Stimulated activated CD4-positive, alpha-beta T cell treated with anti-CD3 and anti-CD28 coated beads, Interleukin-15, amount 100 ng/mL, for 1 hour (primary cell): ENCODE measurements around the gene APOBEC3C.
"Not testable (repeated sequence)": the region's sequence is repeated elsewhere in the genome, so short reads cannot be mapped to it uniquely, and the experiment has no call there.

Source experiments
- DNase-seq, 2 donors: peaks; one replicate each; pipeline ENCODE4 v3.0.0-alpha.2; 2020; ENCODE audit warnings: low read depth in 1 of 2, low spot score in 1 of 2

Gene APOBEC3C

DNA sequence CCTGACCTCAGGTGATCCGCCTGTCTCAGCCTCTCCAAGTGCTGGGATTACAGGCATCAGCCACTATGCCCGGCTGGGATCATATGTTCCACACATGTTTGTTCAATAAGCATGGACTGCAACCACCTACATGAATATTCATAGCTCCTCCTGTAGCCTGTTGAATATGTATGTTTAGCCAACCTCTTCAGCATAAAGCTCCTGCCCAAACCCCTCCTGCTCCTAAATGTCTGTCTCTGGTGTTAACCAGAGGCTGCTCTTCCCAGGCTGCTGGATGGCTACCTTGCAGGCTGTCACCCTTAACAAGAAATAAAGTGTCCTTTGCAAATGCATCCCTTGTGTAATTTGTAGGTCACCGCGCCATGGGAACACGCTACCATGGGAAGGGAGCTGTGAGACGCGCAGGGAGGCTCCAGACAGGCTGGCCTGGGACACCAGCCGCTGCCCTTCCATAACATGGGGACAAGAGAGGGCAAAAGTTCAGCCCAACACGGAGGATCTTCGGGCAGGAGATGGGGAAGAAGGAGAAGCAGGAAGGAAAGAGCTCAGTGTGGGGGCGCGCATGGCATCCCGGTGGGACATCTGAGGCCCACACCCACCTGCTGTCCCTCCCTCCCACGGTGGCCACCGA, 6.1 kb downstream of the APOBEC3C start:
- not testable (repeated sequence) for DNase-seq

DNA sequence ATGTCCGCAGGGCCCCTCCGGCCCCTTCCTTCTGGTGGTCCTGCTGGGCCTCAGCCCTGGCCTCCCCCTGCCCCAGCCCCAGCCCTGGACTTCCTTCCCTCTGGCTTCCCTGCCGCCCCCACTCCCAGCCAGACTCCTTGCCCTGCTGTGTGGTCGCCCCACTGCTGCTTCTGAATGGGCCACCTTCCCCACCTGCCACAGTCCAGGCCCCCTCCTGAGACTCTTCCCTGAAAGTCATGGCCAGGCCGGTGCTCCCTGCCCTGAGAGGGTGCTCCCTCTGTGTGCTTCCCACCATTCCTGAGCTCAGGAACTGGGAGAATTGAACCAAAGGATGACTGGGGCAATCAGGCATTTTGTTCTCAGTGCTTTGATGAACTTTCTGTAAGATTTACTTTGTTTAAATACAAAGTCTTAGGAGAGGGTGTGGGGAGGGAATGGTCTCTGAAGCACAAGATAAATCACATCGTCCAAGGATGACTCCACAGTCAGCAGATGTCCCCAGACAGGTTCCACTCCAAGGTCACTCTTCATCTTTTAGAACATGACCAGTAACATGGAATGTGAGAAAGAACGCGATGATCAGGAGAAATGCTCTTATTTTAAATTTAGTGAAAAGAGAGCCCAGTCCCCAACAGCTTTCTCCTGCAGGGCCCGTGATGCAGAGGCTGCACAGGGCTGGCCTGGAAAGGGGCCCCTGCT, 7.6 kb downstream of the APOBEC3C start:
- no peak for DNase-seq

DNA sequence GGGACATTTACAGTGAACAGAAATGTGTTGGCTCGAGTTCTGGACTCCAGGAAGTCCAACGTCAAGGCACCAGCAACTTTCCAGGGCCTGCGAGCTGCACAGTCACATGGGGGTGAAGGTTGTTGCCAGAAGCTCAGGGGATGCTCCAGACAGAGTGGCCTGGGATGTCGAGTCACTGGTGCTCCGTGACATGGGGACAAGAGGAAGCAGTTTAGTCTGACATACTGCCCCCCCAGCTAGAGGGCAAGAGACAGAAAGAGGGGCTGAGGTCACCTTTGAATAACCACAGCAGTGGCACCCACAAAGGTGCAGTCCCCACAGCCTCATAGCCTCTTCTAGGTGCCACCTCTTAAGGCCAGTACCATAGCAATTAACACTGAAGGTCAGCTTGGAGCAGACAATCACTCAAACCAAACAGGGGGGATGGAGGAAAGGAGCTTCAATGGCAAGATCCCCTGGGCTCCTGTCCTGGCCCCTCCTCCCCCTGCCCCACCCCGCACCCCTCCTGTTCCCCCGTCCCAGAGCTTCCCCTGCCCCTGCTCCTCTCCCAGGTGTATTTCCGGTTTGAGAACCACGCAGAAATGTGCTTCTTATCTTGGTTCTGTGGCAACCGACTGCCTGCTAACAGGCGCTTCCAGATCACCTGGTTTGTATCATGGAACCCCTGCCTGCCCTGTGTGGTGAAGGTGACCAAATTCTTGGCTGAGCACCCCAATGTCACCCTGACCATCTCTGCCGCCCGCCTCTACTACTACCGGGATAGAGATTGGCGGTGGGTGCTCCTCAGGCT, 10.7 kb downstream of the APOBEC3C start:
- DNase-seq = no peak

GRCh38 chr22:39026509-39027150, 12.6 kb downstream of the APOBEC3C start:
- no peak for DNase-seq

DNA sequence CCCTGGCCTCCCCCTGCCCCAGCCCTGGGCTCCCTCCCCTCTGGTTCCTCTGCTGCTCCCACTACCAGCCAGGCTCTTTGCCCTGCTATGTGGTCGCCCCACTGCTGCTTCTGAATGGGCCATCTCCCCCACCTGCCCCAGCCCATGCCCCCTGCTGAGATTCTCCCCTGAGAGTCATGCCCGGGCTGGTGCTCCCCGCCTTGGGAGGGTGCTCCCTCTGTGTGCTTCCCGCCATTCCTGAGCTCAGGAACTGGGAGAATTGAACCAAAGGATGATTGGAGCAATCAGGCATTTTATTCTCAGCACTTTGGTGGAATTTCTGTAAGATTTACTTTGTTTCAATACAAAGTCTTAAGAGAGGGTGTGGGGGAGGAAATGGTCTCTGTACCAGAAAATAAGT, 13.7 kb downstream of the APOBEC3C start:
- DNase-seq = no peak

DNA sequence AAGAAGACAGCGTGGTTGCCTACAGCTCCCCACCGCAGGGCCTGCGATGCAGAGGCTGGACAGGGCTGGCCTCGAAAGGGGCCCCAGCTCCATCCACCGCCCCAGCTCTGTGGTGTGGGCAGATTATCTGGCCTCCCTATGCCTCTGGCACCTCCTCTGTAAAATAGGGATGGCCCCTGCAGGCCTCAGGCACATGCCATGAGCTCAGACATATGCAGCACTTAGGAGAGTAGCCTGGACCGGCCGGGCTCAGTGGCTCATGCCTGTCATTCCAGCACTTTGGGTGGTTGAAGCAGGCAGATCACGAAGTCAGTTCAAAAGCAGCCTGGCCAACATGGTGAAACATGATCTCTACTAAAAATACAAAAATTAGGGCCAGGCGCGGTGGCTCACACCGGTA, 14.2 kb downstream of the APOBEC3C start:
- no peak for DNase-seq

GRCh38 chr22:39029227-39029626, 15.2 kb downstream of the APOBEC3C start:
- DNase-seq = no peak

GRCh38 chr22:39030705-39031104, 16.6 kb downstream of the APOBEC3C start:
- no peak for DNase-seq

GRCh38 chr22:39031434-39032295, 17.6 kb downstream of the APOBEC3C start:
- DNase-seq = not testable (repeated sequence)

DNA sequence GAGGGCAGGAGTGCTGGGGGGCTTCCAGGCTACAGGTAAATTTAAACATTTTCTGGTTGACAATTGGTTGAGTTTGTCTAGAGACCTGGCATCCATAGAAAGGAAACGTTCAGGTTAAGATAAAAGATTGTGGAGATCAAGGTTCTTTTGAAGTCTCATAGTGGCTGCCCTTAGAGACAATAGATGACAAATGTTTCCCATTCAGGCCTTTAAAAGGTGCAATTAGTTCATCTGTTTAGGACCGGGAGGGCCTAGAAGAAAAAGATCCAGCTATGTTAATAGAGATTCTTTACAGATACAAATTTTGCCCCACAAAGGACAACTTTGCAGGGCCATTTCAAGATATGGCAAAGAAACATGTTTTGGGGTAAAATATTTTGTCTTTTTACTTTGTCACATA, 23.0 kb downstream of the APOBEC3C start:
- DNase-seq = not testable (repeated sequence)

DNA sequence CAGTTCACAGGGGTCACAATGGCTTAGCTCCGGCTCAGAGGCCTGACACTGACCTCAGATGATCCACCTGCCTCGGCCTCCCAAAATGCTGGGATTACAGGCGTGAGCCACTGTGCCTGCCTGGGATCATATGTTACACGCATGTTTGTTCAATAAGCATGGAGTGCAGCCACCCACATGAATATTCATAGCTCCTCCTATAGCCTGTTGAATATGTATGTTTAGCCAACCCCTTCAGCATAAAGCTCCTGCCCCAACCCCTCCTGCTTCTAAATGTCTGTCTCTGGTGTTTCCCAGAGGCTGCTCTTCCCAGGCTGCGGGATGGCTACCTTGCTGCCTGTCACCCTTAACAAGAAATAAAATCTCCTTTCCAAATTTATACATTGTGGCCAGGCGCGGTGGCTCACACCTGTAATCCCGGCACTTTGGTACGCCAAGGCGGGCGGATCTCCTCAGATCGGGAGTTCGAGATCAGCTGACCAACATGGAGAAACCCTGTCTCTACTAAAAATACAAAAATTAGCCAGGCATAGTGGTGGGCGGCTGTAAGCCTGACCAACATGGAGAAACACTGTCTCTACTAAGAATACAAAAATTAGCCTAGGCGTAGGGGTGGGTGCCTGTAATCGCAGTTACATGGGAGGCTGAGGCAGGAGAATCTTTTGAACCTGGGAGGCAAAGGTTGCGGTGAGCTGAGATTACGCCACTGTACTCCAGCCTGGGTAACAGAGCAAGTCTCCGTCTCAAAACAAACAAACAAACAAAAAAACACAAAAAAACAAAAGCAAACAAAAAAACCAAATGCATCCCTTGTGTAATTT, 25.5 kb downstream of the APOBEC3C start:
- DNase-seq = no peak

DNA sequence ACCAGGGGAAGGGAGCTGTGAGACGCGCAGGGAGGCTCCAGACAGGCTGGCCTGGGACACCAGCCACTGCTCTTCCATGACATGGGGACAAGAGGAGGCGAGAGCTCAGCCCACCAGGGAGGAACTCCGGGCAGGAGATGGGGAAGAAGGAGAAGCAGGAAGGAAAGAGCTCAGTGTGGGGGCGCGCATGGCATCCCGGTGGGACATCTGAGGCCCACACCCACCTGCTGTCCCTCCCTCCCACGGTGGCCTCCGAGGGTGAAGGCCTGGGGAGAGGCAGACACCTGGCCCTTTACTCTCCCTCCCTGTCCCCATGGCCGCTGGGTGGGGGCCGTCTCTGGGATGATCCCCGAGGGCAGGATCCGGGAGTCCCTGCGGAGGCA, 26.1 kb downstream of the APOBEC3C start:
- not testable (repeated sequence) for DNase-seq

- peak; percentile 35 to 39 for DNase-seq
Measured at GRCh38 chr22:39040538-39041296, 26.7 kb downstream of the APOBEC3C start, which contains the start of gene APOBEC3F. TSS of gene APOBEC3F (plus strand) at chr22:39040864. CDS start at chr22:39040961, 97 bp downstream.

- no peak for DNase-seq
Measured at GRCh38 chr22:39041908-39042307, 27.9 kb downstream of the APOBEC3C start.

GRCh38 chr22:39043063-39043462, 29.0 kb downstream of the APOBEC3C start:
- DNase-seq = not testable (repeated sequence)

DNA sequence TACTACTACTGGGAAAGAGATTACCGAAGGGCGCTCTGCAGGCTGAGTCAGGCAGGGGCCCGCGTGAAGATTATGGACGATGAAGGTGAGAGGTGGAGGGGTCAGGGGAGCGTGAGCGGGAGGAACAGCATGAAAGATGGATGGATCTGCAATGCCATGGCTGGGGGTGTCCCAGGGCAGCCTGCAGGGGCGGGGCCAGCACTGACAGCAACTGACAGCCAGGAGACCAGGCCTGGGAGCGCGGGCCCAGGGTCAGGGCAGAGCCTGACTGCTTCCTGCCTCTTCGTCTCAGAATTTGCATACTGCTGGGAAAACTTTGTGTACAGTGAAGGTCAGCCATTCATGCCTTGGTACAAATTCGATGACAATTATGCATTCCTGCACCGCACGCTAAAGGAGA, 31.1 kb downstream of the APOBEC3C start:
- DNase-seq = not testable (repeated sequence)

DNA sequence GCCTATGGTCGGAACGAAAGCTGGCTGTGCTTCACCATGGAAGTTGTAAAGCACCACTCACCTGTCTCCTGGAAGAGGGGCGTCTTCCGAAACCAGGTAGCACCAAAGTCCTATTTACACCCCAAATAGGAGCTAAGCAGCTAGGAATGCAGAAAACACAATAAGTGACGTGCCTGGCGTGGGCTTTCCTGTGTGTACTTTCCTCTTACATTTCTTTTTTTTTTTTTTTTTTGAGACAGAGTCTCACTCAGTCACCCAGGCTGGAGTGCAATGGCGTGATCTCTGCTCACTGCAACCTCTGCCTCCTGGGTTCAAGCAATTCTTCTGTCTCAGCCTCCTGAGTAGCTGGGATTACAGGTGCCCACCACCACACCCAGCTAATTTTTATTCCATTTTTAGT, 35.4 kb downstream of the APOBEC3C start:
- not testable (repeated sequence) for DNase-seq

DNA sequence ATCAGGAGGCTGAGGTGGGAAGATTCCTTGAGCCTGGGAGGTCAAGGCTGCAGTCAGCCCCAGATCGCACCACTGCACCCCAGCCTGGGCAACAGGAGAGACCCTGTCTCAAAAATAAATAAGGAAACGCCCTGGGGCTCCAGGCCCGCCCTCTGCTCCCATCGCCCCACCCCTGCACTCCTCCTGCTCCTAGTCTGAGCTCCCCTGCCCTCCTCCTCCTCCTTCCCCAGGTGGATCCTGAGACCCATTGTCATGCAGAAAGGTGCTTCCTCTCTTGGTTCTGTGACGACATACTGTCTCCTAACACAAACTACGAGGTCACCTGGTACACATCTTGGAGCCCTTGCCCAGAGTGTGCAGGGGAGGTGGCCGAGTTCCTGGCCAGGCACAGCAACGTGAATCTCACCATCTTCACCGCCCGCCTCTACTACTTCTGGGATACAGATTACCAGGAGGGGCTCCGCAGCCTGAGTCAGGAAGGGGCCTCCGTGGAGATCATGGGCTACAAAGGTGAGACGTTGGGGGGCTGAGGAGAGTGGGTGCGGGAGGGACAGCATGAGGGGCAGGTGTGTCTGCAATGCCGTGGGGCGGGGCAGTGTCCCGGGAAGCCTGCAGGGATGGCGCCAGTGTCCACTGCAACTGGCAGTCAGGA, 37.9 kb downstream of the APOBEC3C start:
- DNase-seq = not testable (repeated sequence)
